Activated CD4-positive, alpha-beta memory T cell treated with anti-CD3 and anti-CD28 coated beads, Interleukin-2, amount 10 ng/mL, durations not matched to agents 7 days and 5 days (primary cell): ENCODE results near the gene TMEM123. TPM values are rescaled to one million over a fixed set of nuclear protein-coding genes. Genes with fewer than 3 reads are reported as not detected.

ENCODE experiments used
- CTCF ChIA-PET: fragments of 350-600 bp; sonication (Branson Sonifier 250); formaldehyde crosslinking; loops from one replicate; lab custom pipeline; 2021; ENCODE audit warnings: antibody characterized with exemption, inconsistent platforms; lab: Charles Lee
- POLR2A ChIA-PET: fragments of 350-600 bp; sonication (Branson Sonifier 250); formaldehyde crosslinking; loops from one replicate; lab custom pipeline; 2021; ENCODE audit warnings: antibody characterized with exemption; lab: Charles Lee
- DNase-seq: peaks from one replicate; pipeline ENCODE4 v3.0.0-alpha.2; 2020
- H3K27ac Mint-ChIP-seq: one replicate; pipeline ENCODE4 v1.8.0; 2021; ENCODE audit warnings: mild to moderate bottlenecking, mixed read lengths
- H3K27me3 Mint-ChIP-seq: one replicate; pipeline ENCODE4 v1.8.0; 2021; ENCODE audit warnings: mixed read lengths
- H3K36me3 Mint-ChIP-seq: one replicate; pipeline ENCODE4 v1.8.0; 2021; ENCODE audit warnings: low read depth, mixed read lengths
- H3K4me1 Mint-ChIP-seq: one replicate; pipeline ENCODE4 v1.8.0; 2021; ENCODE audit warnings: mixed read lengths
- H3K4me3 Mint-ChIP-seq: one replicate; pipeline ENCODE4 v1.8.0; 2021; ENCODE audit warnings: mild to moderate bottlenecking, mixed read lengths
- H3K9me3 Mint-ChIP-seq: one replicate; pipeline ENCODE4 v1.8.0; 2021; ENCODE audit warnings: mixed read lengths
- total RNA-seq, 2 experiments: library from RNA; stranded (reverse); gene quantifications; one replicate each; pipeline ENCODE4 v1.2.3, GENCODE V29; 2021

Gene TMEM123
- total RNA-seq, 2 experiments from 2014 or later, result 331 to 343 TPM

DNA sequence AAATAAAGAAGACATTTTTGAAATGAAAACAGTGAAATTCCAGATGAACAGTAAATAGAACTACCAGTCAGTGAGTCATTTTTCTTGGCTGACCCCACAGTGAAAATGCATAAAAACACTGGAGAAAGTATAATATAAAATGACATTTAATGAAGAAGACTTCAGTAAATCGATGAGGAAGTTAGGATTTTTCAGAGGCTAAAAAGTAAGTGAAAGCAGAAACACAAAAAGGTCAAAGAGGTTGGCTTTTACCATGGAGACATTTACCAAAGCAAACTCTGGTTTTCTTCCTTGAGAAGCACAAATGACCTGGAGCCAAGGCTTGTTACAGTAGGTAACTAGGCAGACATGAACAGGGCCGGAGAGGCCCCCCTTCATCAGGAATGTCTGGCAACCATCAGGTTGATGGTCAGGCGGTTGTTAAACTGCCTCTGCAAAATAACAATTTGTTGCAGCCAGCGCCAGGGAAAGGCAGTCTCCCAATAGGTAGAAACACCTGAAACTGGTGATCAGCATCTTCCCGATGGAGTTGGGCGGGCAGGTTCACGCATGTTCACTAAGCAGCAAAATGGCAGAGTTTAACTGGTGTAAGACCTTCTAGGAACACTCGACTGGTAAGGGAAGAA, 16.7 kb upstream of the TMEM123 start:
- Mint-ChIP-seq H3K9me3 (no peaks in the 10 kb centered on the region), H3K27me3 (no peaks in the 10 kb centered on the region), H3K36me3 (no peaks in the 10 kb centered on the region), H3K27ac (no peak overlapping the region), H3K4me1 (peaks cover 73% of the 10 kb centered on the region), H3K4me3 (no peak overlapping the region)
- no peak for DNase-seq
- ChIA-PET POLR2A (no interaction called here), CTCF (interaction anchor here (0.6 kb wide), 1 partner anchor 80 kb away, joined by 3 read pairs; no protein-coding TSS in a partner anchor)

DNA sequence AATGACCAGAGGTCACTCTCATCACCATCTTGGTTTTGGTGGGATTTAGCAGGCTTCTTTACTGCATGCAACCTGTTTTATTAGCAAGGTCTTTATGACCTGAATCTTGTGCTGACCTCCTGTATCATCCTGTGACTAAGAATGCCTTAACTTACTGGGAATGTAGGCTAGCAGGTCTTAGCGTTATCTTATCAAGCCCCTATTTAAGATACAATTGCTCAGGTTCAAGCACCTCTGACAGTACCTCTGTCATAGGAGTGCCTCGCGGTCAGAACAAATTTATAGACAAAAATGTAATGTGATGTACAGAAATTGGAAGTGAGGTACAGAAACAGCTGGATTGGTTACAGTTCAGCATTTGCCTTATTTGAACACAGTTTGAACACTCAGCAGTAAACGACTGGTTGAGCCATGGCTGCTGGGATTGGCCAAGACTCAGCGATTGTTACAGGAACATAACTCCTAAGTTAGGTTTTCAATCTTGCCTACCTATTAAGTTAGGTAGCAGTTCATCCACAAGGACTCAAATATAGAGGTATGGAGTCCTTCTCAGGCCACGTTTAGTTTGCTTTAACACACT, 16.1 kb upstream of the TMEM123 start:
- Mint-ChIP-seq H3K27ac (no peak overlapping the region), H3K9me3 (no peaks in the 10 kb centered on the region), H3K4me1 (peaks cover 69% of the 10 kb centered on the region), H3K27me3 (no peaks in the 10 kb centered on the region), H3K36me3 (no peaks in the 10 kb centered on the region), H3K4me3 (no peak overlapping the region)
- ChIA-PET CTCF (interaction anchor here (0.6 kb wide), 1 partner anchor 79 kb away, joined by 3 read pairs; no protein-coding TSS in a partner anchor), POLR2A (no interaction called here)
- DNase-seq, result no peak

DNA sequence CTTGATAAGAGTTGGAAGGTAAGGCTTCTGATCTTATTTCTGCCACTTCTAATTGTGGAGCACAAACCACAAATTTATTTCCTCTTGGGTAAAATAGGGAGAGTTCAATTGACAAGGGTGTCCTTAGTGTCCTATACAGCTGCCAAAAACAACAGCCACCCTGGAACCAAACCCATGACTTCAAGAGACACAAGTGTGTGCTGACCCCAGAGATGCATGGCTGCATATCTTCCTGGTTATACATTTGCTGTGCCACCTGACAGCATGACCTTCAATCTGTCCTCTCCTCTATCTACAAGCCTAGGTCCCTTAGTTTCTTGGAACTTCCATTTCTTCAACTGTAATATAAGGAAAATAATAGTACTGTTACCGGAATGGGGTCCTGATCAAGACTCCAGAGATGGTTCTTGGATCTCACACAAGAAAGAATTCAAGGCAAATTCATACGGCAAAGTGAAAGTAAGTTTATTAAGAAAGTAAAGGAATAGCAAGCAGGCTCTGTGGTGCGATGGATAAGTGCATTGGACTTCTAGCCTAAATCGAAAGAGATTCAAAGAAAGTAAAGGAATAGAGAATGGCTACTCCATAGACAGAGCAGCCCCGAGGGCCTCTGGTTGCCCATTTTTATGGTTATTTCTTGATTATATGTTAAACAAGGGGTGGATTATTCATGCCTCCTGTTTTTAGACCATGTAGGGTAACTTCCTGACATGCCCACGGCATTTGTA, 15.5 kb upstream of the TMEM123 start:
- ChIA-PET POLR2A (interaction anchor here (1.2 kb wide), 1 partner anchor 8 kb away, joined by 4 read pairs; no protein-coding TSS in a partner anchor), CTCF (interaction anchor here (1.1 to 1.6 kb wide), 3 partner anchors 10 to 126 kb away, joined by 3 to 5 read pairs (median 3); no protein-coding TSS in a partner anchor)
- Mint-ChIP-seq H3K9me3 (no peaks in the 10 kb centered on the region), H3K4me1 (peaks cover 67% of the 10 kb centered on the region), H3K27ac (no peak overlapping the region), H3K4me3 (no peak overlapping the region), H3K36me3 (no peaks in the 10 kb centered on the region), H3K27me3 (no peaks in the 10 kb centered on the region)
- no peak for DNase-seq

DNA sequence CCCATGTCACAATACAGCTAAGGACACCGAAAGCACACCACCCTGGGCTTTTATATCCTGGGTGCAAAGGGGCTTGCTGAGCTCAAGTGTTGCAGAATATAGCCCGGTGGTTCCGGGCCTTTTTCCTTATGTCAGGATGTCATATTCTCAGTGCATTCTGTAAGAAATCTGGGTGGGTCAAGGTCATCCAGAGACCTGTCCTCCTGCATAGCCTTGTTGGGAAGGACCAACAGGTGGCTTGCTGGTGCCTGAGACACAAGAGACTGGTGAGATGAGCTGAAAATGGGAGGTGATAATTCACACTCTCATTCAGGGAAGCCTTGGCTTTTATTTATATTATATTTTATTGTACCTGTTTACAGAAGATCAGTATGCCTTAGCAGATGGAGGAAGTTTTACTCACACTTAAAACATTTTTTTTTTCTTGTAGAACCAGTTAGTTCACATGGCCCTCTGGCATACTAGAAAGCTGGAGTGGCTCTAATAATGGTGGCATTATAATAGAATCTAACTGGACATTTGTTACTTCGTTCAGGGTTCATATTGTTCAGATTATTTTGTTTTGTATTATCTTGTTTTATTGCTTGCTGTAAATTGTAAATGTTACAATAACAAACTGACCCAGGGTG, 14.6 kb upstream of the TMEM123 start:
- H3K4me3 Mint-ChIP-seq, result no peak overlapping the region
- H3K9me3 Mint-ChIP-seq, result no peaks in the 10 kb centered on the region

DNA sequence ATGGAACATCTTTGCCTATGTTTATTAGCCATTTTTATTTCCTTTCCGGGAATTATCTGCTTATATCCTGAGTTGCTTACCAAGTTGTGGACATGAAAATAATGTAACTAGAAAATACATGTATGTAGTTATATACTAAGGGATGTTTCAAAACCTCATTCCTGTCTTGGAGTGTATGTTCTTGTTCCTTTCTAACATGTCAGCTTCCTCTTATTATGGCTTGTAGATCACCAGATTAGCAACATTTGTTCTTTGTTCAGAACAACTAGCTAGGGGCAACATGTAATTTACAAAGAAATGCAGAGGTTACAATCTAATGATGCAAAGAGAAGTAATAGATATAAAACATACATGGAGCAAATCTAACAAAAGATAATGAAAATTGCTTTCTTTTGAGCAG, 13.1 kb upstream of the TMEM123 start:
- Mint-ChIP-seq H3K27ac (no peak overlapping the region), H3K4me3 (no peak overlapping the region), H3K4me1 (peaks cover 56% of the 10 kb centered on the region)

More for the DNA sequence above, 14.6 kb upstream of the TMEM123 start:
- Mint-ChIP-seq H3K27me3 (no peaks in the 10 kb centered on the region), H3K36me3 (no peaks in the 10 kb centered on the region), H3K4me1 (peaks cover 67% of the 10 kb centered on the region), H3K27ac (no peak overlapping the region)
- POLR2A ChIA-PET, result interaction anchor here (1.1 to 1.2 kb wide), 2 partner anchors 9 to 74 kb away, joined by 4 read pairs; no protein-coding TSS in a partner anchor
- no peak for DNase-seq
- CTCF ChIA-PET, result interaction anchor here (0.6 to 1.6 kb wide), 4 partner anchors 11 to 125 kb away, joined by 3 to 5 read pairs (median 3); no protein-coding TSS in a partner anchor

DNA sequence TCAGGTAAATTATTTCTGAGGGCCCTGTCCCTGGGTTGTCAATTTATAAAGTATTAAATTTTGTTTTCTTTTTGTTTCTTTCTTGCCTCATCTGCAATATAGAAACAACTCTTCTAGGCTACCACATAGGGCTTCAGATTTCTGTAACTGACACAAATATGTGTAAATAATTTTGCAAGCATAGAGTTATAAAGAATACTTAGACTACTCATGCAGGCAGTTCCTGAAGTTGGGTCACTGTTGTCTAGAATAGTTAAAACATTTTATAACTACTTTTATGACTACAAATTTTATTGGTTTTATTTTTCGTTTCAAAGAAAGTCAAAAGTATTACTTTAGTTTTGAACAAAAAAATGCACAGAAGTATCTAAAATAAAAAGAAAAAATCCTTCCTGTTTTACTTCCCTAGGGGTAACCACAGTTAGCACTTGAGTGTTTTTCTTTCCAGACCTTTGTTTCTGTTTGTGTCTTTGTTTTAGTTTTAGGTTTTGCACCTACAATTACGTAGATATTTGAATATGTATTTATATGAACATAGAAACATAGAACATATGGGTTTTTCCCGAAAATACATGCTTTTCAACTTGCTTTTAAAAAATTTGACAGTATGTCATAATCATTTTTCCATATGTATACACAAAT, 12.4 kb upstream of the TMEM123 start:
- Mint-ChIP-seq H3K36me3 (no peaks in the 10 kb centered on the region), H3K4me3 (no peak overlapping the region), H3K4me1 (peaks cover 49% of the 10 kb centered on the region), H3K27ac (no peak overlapping the region), H3K9me3 (no peaks in the 10 kb centered on the region), H3K27me3 (no peaks in the 10 kb centered on the region)
- CTCF ChIA-PET, result no interaction called here
- POLR2A ChIA-PET, result interaction anchor here (0.8 kb wide), 1 partner anchor 12 kb away, joined by 3 read pairs; no protein-coding TSS in a partner anchor
- DNase-seq, result no peak

More for the DNA sequence above, 13.1 kb upstream of the TMEM123 start:
- ChIA-PET POLR2A (interaction anchor here (1.0 kb wide), 1 partner anchor 12 kb away, joined by 4 read pairs; no protein-coding TSS in a partner anchor), CTCF (no interaction called here)
- H3K27me3 Mint-ChIP-seq, result no peaks in the 10 kb centered on the region
- DNase-seq, result no peak
- no peaks in the 10 kb centered on the region for H3K9me3 Mint-ChIP-seq
- no peaks in the 10 kb centered on the region for H3K36me3 Mint-ChIP-seq

DNA sequence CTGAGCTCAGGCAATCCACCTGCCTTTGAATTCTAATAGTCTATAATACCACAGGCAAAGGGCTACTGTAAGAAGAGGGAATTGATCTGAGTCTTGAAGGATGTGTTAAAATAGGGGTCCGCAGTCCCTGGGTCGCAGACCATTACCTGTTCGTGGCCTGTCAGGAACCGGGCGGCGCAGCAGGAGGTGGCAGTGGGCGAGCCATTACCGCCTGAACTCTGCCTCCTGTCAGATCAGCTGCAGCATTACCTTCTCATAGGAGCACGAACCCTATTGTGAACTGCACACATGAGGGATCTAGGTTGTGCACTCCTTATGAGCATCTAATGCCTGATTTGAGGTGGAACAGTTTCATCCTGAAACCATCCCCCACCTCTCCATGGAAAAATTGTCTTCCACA, 11.5 kb upstream of the TMEM123 start:
- POLR2A ChIA-PET, result interaction anchor here (0.8 kb wide), 1 partner anchor 11 kb away, joined by 3 read pairs; no protein-coding TSS in a partner anchor
- Mint-ChIP-seq H3K4me3 (no peak overlapping the region), H3K36me3 (no peaks in the 10 kb centered on the region), H3K9me3 (no peaks in the 10 kb centered on the region), H3K27ac (no peak overlapping the region), H3K4me1 (peaks cover 48% of the 10 kb centered on the region), H3K27me3 (no peaks in the 10 kb centered on the region)
- DNase-seq, result no peak
- CTCF ChIA-PET, result interaction anchor here (1.1 kb wide), 1 partner anchor 30 kb away, joined by 3 read pairs; no protein-coding TSS in a partner anchor

DNA sequence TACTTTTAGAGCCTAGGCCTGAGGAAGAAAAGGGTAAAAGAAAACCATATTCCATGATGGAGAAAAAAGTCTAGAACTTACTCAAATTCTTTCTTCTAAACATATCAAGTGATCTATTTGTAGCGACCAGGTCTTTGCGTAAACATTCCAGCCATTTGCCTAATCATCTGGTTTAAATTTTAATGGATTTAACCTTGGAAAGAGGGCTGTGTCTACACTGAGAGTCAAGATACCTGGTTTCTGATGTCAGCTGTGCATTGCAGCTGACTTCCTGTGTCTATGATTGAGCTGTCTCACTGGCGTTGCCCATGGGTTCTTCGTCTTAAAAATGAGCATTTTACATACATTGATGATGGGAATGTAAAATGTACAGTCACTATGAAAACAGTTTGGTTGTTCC, 10.0 kb upstream of the TMEM123 start:
- CTCF ChIA-PET, result interaction anchor here (1.1 kb wide), 1 partner anchor 31 kb away, joined by 3 read pairs; no protein-coding TSS in a partner anchor
- H3K4me3 Mint-ChIP-seq, result no peak overlapping the region
- H3K4me1 Mint-ChIP-seq, result peaks cover 50% of the 10 kb centered on the region
- H3K27ac Mint-ChIP-seq, result no peak overlapping the region
- POLR2A ChIA-PET, result no interaction called here
- H3K9me3 Mint-ChIP-seq, result no peaks in the 10 kb centered on the region
- no peak for DNase-seq
- H3K27me3 Mint-ChIP-seq, result no peaks in the 10 kb centered on the region
- peaks cover 3% of the 10 kb centered on the region for H3K36me3 Mint-ChIP-seq

DNA sequence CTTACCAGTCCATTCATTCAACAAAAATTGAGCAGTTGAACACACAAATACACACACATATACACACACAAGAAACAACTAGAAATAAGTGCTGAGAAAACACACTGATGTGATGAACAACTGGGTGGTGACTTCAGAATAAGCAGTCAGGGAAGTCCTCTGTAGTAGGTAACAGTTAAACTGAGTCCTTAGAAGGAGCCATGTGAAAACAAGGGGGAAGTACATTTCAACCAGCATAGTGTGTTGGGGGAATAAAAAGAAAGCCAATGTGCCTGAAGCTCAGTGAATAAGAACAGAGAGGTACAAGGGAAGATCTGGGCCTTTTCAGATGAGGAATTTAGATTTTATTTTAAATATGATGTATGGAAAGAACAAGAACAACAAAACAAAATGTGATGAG, 6.8 kb upstream of the TMEM123 start:
- Mint-ChIP-seq H3K27me3 (no peaks in the 10 kb centered on the region), H3K36me3 (peaks cover 3% of the 10 kb centered on the region), H3K4me1 (peaks cover 50% of the 10 kb centered on the region), H3K4me3 (no peak overlapping the region), H3K9me3 (no peaks in the 10 kb centered on the region), H3K27ac (no peak overlapping the region)
- POLR2A ChIA-PET, result no interaction called here
- no peak for DNase-seq
- CTCF ChIA-PET, result no interaction called here

DNA sequence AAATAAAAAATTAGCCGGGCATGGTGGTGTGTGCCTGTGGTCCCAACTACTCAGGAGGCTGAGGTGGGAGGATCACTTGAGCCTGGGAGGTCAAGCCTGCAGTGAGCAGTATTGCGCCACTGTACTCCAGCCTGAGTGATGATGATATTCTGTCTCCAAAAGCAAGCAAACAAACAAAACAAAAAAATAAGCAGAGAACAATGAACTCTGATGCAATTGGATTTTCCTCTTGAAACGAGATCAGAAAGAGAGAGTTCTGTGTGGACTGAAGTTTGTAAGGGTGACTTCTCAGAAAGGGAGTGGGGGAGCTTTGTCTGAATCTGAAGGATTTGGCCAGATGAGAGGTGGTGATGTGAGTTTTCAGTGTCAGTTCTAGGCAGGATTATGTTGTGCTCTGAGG, 6.0 kb upstream of the TMEM123 start:
- POLR2A ChIA-PET, result interaction anchor here (0.7 kb wide), 1 partner anchor 26 kb away, joined by 3 read pairs; no protein-coding TSS in a partner anchor
- H3K4me1 Mint-ChIP-seq, result peaks cover 55% of the 10 kb centered on the region
- H3K27me3 Mint-ChIP-seq, result no peaks in the 10 kb centered on the region
- no peak for DNase-seq
- CTCF ChIA-PET, result no interaction called here
- no peaks in the 10 kb centered on the region for H3K9me3 Mint-ChIP-seq
- H3K4me3 Mint-ChIP-seq, result no peak overlapping the region
- no peak overlapping the region for H3K27ac Mint-ChIP-seq
- peaks cover 3% of the 10 kb centered on the region for H3K36me3 Mint-ChIP-seq

DNA sequence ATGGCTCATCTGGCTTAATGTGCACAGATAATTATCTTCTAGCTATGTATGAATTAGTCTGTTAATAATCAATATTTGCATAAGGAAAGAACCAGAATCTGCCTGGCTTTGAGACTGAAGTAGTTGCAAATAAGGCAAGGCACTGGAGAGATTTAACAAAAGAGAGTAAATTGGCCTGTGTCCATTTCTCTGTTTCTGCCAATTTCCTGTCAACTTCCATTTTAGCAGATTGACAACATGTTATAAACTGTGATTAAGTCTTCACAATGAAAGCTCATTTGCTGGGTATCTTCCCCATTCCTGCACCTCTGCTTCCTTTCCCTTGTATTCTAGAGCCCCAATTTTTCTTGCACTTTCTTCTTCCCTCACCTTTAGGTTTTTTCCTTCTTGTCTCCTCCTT, 5.3 kb upstream of the TMEM123 start:
- CTCF ChIA-PET, result interaction anchor here (0.8 to 1.5 kb wide), 3 partner anchors 38 to 116 kb away, joined by 3 to 5 read pairs (median 4); no protein-coding TSS in a partner anchor
- POLR2A ChIA-PET, result no interaction called here

More for the DNA sequence above, 5.3 kb upstream of the TMEM123 start:
- H3K27me3 Mint-ChIP-seq, result no peaks in the 10 kb centered on the region
- H3K27ac Mint-ChIP-seq, result no peak overlapping the region
- no peaks in the 10 kb centered on the region for H3K9me3 Mint-ChIP-seq
- H3K4me1 Mint-ChIP-seq, result peaks cover 60% of the 10 kb centered on the region
- peaks cover 3% of the 10 kb centered on the region for H3K36me3 Mint-ChIP-seq
- no peak for DNase-seq
- no peak overlapping the region for H3K4me3 Mint-ChIP-seq
